SU-DHL-6 (cell line): ENCODE measurements around the gene CCM2.

Source experiments
- CTCF ChIP-seq: fragments of 200-600 bp; sonication (generic); IDR thresholded peaks from one replicate; pipeline ENCODE4 v1.5.1; 2017; ENCODE audit warnings: antibody characterized with exemption, mild to moderate bottlenecking, low read length, moderate library complexity; ENCODE audit not compliant: insufficient read depth, poor library complexity, severe bottlenecking
- EZH2phosphoT487 ChIP-seq: fragments of 200-600 bp; sonication (generic), shearing (Covaris generic); conservative IDR thresholded peaks from 2 replicates; pipeline ENCODE4 v1.6.1; 2018; ENCODE audit warnings: mild to moderate bottlenecking, antibody characterized with exemption, low read length, moderate library complexity, mixed read lengths

- TF ChIP-seq CTCF (no peak), EZH2phosphoT487 (no peak)
Observed at GRCh38 chr7:45117582-45117981, 117.6 kb downstream of the CCM2 start.
